GM06990 (cell line): ENCODE data around the gene RHOC.

Experiments
- DNase-seq: peaks from one replicate; pipeline ENCODE4 v3.0.0-alpha.2; 2011; ENCODE audit not compliant: insufficient read length; ENCODE audit errors: extremely low read depth
- H3K27me3 ChIP-seq: replicated peaks from 2 replicates; pipeline ENCODE4 v1.6.0; 2011; ENCODE audit warnings: low read length; ENCODE audit not compliant: control insufficient read depth, insufficient read depth
- H3K36me3 ChIP-seq: 2 replicates; pipeline ENCODE4 v1.5.1; 2011; ENCODE audit warnings: low read length; ENCODE audit not compliant: control insufficient read depth, insufficient read depth
- H3K4me3 ChIP-seq: replicated peaks from 2 replicates; pipeline ENCODE4 v1.5.1; 2011; ENCODE audit warnings: low read depth, mild to moderate bottlenecking, control low read depth, low read length
- TF ChIP-seq, protein P1 (sequence below): IDR thresholded peaks from 2 replicates; pipeline ENCODE4 v1.5.1; 2011; ENCODE audit warnings: low read length, control low read depth, mild to moderate bottlenecking, inconsistent platforms; ENCODE audit not compliant: insufficient read depth, poor library complexity, severe bottlenecking

The RHOC gene

DNA sequence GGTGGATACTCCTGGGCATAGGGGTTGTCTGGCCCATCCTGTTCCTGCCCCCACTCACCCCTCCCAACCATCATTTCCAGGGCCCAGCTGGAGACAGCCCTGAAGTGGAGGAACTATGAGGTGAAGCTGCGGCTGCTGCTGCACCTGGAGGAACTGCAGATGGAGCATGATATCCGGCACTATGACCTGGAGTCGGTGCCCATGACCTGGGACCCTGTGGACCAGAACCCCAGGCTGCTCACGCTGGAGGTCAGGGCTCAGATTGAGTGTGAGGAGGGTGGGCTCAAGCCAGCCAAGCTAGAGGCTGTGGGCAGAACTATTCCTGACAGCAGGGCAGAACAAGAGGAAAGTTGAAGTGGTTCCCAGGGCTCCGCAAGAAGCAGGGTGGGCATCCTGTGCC is 14.2 kb downstream of the RHOC start:
- TF ChIP-seq, protein P1, sequence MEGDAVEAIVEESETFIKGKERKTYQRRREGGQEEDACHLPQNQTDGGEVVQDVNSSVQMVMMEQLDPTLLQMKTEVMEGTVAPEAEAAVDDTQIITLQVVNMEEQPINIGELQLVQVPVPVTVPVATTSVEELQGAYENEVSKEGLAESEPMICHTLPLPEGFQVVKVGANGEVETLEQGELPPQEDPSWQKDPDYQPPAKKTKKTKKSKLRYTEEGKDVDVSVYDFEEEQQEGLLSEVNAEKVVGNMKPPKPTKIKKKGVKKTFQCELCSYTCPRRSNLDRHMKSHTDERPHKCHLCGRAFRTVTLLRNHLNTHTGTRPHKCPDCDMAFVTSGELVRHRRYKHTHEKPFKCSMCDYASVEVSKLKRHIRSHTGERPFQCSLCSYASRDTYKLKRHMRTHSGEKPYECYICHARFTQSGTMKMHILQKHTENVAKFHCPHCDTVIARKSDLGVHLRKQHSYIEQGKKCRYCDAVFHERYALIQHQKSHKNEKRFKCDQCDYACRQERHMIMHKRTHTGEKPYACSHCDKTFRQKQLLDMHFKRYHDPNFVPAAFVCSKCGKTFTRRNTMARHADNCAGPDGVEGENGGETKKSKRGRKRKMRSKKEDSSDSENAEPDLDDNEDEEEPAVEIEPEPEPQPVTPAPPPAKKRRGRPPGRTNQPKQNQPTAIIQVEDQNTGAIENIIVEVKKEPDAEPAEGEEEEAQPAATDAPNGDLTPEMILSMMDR = no peak
- Histone ChIP-seq H3K27me3 (no peaks in the 10 kb centered on the region), H3K4me3 (no peak overlapping the region), H3K36me3 (peaks cover 26% of the 10 kb centered on the region)
- DNase-seq = no peak

- Histone ChIP-seq H3K27me3 (no peaks in the 10 kb centered on the region), H3K4me3 (no peak overlapping the region), H3K36me3 (peaks cover 20% of the 10 kb centered on the region)
- TF ChIP-seq, protein P1 = no peak
- DNase-seq = no peak
Measured at GRCh38 chr1:112689842-112690237, 17.1 kb downstream of the RHOC start.

DNA sequence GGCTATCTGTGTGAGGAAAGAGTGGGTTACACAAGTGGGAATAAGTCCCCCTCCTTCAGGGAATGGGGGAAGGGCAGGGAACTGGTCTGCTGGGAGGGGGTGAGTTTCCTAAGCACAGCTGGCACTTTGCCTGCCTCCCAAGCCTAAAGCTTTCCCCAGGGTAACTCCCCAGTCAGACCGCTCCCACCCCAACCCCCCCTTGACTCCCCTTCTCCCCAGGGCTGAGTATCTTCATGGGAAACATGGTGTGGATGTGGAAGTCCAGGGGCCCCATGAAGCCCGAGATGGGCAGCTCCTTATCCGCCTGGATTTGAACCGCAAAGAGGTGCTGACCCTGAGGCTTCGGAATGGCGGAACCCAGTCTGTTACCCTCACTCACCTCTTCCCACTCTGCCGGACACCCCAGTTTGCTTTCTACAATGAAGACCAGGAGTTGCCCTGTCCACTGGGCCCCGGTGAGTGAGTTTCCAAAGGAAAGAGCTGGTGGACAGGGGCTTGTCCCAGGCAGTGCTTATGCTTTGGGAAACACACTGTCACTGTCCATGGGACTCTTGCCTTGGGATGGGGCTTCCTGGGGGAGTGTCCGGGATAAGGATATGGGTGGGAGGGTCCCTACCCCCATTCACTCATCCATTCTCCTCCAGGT is 17.6 kb downstream of the RHOC start:
- Histone ChIP-seq H3K36me3 (peaks cover 18% of the 10 kb centered on the region), H3K27me3 (no peaks in the 10 kb centered on the region), H3K4me3 (no peak overlapping the region)
- TF ChIP-seq, protein P1 = no peak
- no peak for DNase-seq

GRCh38 chr1:112688781-112689193 is 18.1 kb downstream of the RHOC start:
- TF ChIP-seq, protein P1 = no peak
- no peak for DNase-seq
- Histone ChIP-seq H3K36me3 (peaks cover 15% of the 10 kb centered on the region), H3K4me3 (no peak overlapping the region), H3K27me3 (no peaks in the 10 kb centered on the region)

- TF ChIP-seq, protein P1 = no peak
- H3K27me3 ChIP-seq = no peaks in the 10 kb centered on the region
- H3K36me3 ChIP-seq = peaks cover 14% of the 10 kb centered on the region
- no peak for DNase-seq
- H3K4me3 ChIP-seq = no peak overlapping the region
Measured at GRCh38 chr1:112687785-112688496, 19.0 kb downstream of the RHOC start.
